AG08395 (cell line): ENCODE results near the gene NELFA.

Source experiments
- DNase-seq: peaks from one replicate; pipeline ENCODE4 v3.0.0; 2012; ENCODE audit warnings: mixed read lengths, low spot score

Gene NELFA

DNA sequence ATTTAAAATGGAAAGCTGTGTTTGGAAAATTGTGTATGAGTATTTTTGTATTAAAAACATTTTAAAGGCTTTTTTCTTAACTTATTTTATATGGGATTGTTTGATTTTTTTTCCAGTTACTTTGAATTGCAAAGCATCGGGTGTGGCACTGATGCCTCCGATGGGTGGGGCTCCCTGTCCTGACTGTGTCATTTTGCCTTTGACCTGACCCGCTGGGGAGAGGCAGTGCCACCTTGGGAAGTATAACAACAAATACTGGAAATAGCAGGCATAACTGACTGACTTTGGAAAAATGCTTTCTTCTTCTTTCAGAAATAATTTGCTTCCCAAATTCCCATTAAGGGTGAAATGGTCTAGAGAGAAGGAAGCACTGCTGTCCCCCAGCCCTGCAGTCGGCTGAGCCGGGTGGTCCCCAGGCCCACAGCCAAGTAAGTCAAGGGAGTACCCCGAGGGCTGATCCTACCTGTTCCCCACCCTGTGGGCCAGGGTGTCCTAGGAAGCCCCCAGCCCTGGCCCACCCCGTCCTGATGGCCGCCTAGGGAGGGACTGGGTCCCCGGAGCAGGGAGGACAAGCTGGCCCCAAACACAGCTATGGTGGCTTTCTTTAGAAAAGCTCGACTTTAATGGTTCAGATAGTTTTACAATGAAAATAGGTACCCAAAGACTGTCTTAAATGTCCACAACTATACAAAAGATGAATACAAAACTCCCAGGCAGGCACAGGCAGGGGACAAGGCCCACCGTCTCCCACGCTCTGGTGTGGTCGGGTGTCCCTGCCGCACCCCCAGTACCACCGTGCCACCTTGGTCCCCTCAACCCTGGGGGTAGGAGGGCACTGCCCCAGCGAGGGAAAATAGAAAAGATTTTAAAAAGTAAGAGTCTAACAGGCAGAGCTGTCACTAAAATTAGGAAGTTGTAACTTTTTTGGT, 26.4 kb downstream of the NELFA start:
- no peak for DNase-seq

DNA sequence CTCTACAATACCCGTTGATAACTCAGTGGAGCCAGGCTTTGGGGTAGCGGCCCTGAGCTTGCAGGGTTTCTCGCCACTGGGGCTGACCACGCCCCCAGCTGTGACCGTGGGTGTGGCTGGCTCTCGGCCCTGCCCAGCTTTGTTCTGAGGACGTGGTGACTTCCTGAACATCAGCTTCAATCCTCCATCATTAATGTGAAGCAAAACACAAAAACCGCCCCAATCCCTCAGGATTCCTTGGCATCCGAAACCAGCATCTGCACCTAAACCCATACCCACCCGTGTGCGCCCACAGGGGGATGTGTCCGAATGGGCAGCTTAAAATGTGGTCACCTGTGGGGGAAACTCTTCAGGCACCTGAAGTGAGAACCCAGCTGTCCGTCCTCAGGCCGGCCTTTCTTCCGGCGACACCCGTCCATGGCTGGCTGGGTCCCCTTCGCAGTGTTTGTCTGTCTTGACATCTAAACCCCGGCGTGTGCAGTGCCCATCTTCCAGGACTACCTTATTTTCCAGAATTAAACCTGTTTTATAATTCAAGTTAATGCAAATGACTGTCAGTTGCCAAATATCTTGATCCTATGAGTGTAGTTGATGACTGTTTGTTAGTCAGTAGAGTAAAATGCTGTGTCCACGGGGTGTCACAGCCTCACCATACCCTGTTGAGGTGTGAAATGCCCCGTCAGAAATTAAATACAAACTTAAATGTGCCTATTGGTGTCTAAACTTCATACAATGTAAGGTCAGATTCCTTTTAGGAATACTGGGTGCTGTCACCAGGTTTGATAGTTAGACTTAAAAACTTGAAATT, 27.3 kb downstream of the NELFA start:
- peak; percentile 57 for DNase-seq

DNA sequence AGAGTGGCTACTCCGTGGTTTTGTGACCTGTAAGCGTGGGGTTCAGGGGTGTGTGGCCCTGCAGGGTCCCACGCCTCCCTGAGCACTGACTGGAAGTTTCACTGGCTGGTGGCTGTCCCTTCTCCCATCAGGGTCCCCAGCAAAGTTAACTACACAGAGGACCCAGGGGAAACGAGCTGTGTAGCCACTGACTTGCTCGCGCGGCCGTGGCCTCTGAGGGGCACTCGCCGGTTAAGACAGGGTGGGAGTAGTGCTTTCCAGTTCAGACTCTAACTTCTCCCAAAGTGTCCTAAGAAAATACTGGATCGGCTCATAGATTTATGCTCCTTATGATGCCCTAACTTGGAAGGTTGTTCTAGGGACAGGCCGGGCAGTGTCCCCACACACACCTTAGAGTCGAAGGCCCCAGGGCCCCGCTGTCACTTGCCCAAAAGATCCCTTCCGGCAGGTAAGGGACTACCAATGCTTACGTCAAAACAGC, 28.2 kb downstream of the NELFA start:
- DNase-seq, result no peak

DNA sequence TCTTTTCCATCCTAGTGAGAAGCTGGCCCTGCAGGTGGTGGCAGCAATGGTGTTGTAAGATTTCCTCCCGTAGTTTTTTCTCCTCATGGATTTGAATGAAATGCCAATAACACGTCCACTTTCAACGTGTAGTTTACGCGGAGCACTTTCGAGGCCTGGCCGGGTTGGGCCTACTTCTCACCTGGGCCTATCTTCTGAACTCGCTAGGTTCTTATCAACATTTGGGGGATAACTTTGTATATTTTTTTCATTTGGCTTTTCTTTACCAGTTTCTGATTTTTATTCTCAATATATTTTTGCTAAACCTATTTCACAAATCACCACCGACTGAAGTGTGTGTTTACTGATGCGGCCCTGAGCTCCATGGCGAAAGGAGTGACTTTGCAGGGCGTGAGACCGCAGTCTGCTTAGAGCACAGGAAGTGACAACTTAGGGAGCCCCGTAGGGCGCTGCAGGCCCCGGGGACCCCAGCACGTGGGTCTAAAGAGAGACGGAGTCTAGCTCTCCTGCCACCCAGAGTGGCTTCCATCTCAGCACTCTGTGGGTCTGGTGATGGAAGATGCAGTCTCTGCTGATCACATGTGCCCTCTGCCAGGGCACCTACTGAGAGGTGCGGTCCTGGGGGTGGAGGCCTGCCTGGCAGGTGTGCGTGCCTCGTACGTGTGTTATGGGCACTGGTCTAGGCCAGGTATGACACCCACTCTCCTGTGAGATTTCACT, 29.1 kb downstream of the NELFA start:
- no peak for DNase-seq

DNA sequence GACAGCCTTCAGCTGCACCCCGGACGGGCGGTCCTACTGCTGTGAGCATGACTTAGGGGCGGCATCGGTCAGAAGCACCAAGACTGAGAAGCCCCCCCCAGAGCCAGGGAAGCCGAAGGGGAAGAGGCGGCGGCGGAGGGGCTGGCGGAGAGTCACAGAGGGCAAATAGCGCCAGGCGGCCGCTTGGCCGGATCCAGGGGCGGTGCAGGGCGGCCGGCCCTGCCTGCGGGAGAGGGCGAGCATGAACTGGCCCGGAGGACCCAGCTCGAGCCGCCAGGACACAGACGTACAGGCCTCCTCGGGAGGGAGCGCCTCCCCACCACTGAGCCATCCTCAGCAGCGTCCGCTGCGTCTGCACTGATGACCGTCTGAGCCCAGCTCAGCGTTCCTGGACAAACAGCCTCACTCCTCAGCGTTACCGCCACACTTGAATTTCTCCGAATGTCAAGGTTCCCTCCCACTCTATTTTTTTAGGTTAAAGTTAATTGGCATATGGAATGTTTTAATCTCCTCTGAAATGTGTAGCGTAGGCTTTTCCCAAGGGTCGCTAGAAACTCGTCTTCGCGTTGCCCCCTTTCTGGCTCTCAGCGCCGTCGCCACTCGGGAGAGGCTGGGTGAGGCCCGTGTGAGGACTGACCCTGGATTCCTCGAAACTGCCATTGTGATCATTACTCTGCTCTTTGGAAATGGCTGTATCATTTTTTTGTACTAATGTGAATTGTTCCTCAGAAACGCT, 29.9 kb downstream of the NELFA start:
- DNase-seq, result no peak

DNA sequence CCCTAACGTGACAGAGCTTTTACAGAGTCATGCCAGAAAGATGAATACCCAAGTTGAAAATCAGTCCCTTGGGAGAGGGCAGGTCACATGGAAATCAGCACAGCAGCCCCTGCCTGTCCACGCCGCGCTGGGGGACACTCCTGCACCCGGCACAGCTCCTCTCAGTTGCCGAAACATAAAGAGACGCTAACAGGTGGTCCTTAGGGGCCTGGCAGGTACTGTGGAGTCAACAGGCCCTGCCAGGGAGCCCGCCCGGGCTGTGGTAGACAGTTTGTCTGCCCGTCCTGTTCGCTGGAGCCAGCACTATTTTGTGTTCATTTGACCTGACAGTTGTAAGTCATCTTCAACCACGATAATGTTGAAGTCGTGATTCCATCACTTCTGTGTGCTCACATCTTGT, 30.5 kb downstream of the NELFA start:
- DNase-seq, result no peak

DNA sequence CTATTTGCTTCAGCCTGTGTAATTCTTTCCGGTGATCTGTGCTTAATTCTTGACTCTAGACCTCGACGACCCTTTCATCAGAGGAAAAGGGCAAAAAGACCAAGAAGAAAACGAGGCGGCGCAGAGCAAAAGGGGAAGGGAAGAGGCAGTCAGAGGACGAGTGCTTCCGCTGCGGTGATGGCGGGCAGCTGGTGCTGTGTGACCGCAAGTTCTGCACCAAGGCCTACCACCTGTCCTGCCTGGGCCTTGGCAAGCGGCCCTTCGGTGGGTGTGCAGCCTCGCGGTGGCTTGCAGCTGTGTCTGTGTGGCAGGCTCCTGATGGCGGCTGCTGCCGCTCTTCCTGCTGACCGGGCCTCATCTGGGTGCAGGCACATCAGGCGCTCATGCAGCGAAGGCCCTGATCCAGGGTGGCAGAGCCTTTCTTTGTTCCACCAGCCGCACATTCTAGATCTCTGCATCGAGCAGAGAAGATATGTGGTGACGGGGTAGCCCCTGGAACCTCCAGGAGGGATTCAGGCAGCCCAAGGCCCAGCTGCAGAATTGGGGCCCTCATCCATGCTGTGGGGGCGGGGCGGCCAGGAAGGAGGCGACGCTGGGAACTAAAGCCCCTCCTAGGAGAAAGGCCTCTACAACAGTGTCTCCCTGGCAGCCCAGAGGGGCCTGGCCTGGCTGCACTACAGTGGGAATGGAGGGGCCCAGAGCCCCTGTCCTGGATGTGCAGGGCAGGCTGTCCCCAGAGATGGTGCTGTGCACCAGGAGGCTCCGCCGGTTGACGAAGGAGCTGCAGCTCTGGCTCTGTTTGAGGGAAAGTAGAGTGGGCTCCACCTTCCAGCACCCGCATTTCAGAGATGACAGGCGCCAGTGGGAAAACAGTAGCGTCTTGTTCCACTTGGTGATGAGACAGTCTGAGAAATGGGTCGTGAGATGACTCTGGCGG, 32.1 kb downstream of the NELFA start:
- DNase-seq, result no peak

DNA sequence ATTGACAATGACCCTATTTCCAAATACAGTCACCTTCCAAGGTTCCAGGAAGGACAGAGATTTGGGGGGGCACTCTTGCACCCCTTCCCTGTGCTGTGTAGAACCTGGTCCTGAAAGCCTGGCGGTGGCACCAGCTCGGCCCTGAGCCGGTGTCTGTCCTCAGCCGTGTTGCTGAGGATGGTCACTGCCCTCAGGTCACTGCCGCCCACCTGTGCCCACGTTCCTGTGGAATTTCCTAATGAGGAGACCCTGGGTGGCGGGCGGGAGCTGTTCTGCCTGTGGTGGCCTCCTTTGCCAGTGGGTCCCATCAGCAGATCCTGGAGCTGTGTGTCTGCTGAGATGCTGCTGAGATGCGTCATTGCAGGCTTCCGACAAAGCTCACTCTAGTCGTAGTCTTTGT, 32.9 kb downstream of the NELFA start:
- no peak for DNase-seq

DNA sequence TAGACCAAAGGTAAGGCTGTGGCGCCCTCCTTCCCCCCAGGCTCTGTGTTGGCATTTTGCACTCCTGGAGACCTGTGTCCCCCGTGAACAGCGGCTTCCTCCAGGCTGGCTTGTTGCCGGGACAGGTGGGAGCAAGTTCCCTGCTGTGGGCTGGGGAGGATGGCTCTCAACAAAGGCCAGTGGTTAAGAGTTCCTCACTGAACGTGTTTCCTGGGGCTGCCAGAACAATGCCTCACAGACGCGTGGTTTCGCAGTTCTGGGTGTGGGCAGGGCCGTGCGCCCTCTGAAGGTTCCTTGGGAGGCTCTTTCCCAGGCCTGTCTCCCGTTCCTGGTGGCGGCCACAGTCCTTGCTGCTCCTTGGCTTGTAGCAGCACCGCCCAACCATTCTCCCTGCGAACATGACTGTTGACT, 33.4 kb downstream of the NELFA start:
- no peak for DNase-seq

DNA sequence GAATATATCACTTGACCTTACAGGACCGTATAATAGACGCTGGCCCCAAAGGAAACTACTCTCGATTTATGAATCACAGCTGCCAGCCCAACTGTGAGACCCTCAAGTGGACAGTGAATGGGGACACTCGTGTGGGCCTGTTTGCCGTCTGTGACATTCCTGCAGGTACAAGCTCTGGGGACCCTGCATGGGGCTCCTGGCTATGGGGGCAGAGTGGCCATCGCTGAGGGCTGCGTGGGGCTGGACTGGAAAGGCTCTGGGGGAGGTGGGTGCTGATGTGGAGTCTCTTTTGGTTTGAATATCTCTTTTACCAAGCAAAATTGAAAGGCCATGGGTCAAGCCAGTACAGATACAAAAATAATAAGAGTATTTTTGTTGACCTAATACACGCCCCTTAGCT, 33.9 kb downstream of the NELFA start:
- DNase-seq, result no peak

DNA sequence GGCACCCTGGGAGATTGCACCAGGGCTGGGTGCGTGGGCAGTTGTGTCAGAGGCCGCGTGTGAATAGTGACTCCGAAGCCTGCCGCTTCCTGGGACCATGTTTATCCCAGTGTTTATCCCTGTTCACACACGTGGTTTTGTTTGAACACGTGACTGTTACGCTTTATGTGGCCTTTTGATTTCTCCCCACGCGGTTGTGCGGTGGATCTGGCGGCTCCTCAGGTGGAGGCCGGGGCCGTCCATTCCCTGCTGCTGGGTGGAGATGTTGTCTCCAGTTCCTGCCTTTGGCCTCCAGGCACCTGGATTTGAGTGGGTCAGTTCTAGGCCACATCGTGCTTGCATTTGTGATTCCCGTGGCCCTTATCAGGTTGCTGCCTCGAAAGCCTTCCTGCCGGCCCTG, 35.1 kb downstream of the NELFA start:
- no peak for DNase-seq

DNA sequence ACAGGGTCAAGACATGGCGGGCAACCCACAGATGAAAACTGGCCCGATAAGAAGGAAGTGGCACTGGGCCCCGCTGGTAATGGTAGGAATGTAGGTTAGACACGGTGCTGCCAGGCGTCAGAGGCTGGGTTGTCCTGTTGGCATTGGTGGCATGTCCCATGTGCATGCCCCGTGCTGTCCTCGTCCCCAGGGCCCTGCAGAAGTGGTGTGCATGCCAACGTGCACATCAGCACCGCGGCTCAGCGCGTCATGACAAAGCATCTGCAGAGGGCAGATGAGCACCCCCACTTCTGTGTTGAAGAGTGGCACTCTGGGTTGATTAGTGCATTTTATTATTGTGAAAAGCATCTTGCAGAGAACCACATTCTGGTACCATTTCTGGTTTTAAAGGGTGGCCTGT, 35.6 kb downstream of the NELFA start:
- no peak for DNase-seq

DNA sequence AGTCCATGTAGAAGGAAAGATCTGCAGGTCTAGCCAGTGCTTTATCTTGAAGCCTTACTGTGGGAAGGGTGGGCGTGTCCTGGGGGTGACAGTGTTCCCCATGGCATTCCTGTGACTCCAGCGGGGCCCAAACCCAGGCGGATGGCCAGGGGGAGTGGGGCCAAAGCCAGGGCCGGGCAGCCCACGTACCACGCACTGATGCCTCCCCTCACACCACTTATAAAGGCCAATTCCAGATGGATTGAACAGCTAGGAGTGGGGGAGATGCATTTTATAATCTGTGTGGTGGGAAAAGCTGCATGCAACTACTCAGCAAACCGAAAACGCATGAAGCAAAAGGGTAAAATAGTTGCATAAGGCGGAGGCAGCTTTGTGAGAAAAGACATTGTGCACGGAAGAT, 36.4 kb downstream of the NELFA start:
- no peak for DNase-seq

DNA sequence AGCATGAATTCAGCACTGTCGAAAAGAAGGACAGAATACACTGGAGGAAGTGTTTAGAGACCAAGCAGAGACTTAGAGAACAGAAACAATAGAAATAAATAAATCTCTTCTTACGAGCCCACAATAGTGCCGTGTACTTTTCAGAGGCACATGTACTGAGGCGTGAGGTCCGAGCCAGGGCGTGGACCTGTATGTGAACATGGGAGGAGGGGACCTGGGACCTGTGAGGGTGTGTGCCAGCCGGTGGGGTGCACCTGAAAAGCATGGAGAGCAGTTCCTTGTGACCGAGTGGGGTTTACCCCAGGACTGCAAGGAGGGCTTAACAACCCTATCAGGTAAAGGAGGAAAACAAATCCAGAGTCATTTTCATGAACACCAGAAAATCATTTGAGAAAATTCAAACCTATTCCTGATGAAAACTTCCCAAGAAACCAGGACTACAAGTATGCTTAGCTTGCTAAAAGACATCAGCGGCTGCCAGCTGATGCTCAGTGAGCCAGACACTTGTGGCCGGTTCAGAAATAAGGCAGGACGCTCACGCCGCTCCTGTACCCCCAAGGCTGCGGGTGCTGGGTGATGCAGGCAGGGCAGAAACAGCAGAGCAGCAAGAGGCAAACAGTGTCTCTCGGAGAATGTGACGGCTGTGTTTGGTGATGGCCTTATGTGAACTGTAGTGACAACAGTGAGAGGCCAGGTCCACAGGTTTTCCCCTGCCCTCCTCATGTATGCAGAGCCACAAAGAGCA, 37.1 kb downstream of the NELFA start:
- DNase-seq, result no peak

DNA sequence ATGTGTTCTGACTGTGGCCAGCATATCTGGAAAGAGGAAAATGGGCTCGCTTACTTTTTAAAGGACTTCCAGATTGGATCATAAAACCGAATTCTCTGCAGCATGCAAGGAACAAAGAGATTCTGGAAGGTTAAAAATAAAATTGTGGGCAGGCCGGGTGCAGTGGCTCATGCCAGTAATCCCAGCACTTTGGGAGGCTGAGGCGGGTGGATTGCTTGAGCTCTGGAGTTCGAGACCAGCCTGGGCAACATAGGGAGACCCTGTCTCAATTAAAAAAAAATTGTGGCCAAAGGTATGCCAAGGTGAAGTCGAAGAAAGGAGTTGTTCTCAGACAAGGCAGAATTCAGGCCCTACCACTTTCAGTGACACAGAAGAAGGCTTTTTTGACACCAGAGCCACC, 37.8 kb downstream of the NELFA start:
- DNase-seq, result no peak

DNA sequence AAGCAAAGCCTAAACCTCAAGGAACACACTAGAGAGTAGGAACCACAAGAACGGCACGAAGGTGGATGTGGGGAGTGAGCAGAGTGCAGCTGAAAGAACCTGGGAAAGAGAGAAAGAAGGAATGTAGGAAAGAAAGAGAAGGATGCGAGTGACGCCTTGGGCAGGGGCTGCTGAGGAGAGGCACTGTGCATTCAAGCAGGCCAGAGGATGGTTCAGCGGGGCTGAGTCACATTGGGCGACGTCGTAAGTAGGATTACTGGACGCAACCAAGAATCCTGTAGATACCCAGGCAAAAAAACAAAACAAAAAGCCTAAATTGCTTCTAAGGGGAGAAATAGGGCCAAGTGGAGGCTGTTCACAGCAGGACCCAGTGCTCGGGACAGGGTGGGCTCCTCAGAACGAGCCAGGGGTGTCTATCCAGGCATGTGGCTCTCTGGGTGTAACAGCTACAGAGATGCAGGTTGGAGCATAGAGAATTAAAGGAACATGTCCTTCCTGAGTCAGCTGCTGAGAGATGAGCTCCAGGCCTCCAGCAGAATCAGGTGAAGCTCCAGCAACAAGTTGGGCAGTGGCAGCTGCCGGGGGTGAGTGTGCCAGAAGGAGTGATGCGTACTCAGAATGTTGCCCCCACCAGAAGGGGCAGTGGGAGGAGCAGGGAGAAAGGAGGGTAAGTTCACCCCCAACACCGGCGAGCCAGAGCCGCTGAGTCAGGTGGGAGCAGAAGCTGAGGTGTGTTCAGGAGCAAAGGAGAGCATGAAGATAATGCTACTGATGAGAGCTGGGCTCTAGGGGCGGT, 38.6 kb downstream of the NELFA start:
- DNase-seq, result no peak

DNA sequence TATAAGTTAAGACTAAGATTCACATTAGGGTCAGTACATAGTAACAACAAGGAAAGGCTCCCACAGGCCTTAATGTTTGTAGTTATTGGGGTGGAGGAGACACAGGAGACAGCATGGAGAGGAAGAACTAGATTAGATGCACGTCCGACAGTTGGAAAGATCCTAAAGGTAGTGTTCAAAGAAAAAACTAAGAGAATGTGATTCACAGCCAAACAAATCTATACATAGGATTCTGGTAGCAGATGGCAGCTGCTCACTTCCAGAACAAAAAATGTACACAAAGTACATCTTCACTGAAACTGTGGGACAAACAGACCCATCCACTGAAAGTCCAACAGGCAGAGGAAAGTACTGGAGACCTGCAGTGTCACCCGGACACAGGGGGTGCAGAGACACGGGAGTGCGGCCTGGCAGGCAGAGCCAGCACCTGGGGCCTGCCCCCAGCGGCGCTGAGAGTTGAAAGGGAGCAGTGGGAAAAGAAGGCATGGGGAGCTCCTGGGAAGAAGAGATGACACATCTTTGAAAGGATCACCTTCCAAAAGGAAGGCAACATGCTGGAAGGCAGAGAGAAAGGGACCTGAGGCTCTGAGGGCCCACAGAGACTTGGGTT, 40.0 kb downstream of the NELFA start:
- DNase-seq, result no peak

DNA sequence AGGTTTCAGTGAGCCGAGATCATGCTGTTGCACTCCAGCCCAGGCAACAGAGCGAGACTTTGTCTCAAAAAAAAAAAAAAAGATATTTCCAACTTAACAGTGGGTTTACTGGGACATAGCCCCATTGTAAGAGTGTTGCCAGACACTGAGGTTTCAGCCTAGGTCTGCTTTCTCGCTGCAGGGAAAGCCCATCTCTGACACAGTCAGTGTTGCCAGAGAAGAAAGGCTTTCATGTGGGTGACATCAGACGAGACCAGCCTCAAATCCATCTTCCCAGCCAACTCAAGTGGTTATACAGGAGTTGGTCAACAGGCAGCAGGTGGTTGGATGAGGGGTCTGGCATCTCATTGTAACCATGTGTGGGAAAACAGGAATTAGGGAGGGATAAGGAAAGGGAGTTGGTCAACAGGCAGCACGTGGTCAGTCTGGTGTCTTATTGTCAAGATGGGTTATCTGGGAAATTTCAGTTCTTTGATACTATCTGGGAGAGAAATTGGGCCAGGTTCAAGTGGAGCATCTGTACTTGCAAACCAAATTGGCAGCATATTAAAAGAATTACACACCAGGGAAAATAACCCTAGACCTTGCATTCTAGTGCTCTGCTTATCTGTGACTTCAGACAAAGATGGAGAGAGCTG, 41.1 kb downstream of the NELFA start:
- DNase-seq, result no peak
